ENCODE results near the gene MRFAP1.
A peak's percentile ranks its signal among the peaks of the same experiment; 100 is the strongest.

MRFAP1 gene

DNA sequence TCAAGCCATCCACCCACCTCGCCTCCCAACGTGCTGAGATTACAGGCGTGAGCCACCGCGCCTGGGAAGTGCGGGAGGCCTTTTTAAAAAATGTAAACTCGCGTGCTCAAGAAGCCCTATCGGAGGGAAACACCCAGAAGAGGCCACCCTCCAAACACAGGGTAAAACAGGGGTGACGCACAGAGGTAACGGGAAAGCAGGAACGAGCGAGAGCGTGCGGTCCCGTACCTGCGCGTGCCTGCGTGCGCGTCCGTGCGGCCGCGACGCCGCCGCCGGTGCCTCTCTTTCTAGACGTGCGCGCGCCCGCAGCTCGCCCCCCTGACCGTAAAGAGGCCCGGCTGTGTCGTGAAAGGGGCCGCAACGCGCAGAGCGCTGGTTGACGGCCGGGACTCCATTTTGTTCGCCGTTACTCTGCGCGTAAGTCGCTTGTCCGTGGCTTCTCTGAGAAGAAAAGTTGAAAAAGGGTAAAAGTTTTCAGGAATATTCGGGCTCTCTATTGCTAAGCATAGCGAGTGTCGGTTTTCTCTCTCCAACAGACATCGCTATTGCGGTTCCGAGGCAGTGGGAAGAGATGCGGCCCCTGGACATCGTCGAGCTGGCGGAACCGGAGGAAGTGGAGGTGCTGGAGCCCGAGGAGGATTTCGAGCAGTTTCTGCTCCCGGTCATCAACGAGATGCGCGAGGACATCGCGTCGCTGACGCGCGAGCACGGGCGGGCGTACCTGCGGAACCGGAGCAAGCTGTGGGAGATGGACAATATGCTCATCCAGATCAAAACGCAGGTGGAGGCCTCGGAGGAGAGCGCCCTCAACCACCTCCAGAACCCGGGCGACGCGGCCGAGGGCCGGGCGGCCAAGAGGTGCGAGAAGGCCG lies at the start of gene MRFAP1:
TSS of gene MRFAP1 (plus strand) at position 394 of the 872 bp plus-strand sequence. CDS start at position 572, 178 bp downstream.
- DNase-seq, result peak; percentile 62

DNA sequence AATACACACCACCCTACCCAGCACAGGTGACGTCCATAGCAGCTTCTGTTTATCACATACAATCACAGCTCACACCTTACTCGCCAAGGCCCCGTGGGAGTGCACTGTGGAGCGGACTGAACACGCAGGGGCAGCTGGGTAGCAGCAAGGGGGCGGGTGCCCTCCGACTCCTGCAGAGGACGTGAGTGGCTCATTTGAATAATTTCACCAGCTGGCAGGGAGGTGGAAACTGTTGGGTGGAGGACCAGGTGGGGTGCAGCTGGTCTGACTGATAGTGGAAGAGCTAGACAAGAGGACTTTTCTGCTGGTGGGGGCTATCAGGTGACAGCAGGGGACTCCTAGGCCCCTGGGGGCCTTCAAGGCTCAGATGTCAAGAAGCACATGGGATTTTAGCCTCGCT lies 49.2 kb upstream of the MRFAP1 start:
- DNase-seq, result peak; percentile 92

DNA sequence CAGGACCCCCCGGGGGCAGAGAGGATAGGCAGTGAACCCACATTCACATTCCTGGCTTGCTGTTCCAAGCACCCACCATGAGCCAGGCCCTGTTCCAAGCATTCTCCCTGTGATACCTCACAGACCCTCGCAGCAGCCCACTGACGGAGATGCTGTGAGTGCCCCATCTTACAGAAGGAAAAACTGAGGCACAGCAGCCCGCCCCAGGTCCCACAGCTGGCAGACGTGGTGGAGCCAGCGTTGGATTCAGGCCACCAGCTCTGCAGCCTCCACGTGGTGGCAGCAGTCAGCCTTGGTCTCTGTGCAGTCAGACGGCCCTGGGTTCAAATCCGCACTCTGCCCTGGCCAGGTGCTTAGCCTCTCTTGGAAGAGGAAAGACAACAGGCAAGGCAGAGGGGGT lies 48.7 kb upstream of the MRFAP1 start:
- DNase-seq, result no peak

DNA sequence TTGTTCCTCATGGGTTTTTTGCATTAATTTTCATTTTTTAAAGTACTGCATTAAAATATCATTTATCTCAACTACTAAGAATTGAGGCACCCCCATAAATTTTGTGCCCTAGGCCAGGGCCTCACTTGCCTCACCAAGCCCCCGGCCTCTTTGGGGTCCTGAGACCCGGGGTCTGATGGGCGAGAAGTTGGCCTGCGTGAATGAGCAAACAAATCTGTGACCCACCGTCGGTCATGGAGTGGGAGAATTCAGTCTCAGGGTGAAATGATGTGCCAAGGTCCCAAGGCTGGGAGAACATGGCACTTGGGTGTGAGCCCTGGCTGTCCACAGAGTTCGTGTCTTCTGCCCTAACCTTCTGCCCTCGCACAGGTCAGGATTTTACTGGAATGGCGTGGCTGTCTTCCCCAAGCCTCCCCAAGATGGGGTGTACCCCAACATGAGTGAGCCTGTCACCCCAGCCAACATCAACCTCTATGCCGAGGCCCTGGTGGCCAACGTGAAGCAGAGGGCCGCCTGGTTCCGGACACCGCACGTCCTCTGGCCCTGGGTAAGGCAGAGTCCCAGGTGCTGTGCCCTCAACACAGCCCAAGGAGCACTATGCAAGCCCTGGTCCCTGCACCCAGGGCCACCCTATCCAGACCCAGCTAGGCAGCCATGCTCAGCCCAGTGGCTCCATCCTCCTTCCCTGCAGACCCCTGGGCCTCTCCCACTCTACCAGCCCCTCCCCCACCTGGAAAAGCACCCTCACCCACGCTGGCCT lies 47.5 kb upstream of the MRFAP1 start:
- no peak for DNase-seq

DNA sequence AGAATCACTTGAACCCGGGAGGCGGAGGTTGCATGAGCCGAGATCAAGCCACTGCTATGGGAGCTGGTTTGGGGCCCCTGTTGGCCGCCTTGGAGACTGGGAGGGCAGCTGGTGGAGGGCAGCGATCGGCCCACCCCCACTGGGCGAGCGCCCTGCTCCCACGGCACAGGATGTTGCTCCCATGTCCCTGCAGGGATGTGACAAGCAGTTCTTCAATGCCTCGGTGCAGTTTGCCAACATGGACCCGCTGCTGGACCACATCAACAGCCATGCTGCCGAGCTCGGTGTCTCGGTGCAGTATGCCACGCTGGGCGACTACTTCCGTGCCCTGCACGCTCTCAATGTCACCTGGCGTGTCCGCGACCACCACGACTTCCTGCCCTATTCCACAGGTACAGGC lies 46.1 kb upstream of the MRFAP1 start:
- no peak for DNase-seq

DNA sequence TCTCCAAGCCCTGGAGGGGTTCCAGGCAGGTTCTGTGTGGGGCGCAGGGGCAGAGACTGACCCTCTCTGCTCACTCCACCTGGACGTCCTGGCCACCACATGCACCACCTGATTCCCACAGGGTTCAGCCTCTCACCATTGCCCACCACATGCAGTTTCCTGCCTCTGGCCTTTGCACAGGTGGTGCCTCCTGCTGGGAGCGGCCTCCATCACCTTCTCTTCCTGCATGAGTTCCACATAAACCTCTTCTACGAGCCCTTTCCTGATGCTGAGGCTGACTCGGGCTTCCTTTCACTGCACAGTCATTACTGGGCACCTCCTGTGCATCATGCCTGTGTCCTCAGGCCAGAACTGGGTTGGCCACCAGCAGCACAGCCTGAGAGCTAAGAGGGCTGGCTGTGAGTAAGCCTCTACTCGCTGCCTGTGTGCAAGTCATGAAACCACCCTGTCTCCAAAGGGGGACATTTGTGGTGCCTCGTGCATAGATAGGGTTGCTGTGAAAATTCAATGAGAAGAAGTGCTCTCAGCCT lies 45.6 kb upstream of the MRFAP1 start:
- DNase-seq, result no peak

DNA sequence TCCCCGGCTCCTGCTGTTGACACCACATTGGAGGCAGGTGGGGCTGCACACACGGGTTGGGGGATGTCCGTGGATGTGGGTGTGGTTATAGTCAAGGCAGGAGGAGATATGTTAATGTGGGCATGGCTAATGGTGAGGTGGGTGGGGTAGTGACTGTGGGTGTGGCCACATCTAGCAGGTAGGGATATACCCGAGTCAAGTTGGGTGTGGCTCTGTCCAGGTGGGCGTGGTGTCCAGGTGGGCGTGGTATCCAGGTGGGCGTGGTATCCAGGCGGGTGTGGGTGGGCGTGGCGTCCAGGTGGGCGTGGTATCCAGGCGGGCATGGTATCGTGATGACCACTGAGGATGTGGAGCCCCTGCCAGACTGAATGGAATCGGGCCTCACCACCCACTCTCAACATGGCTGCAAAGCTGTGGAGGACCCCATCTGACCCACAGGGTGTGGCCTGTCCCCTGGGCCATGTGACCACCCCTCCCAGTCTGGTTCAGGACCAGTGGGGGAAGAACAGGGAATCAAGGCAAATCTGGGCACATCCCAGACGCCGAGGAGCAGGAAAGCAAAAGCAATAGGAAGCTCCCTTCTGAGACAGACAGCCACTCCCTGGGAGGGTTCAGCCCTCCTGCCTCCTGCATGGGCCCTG lies 44.5 kb upstream of the MRFAP1 start:
- DNase-seq, result no peak

DNA sequence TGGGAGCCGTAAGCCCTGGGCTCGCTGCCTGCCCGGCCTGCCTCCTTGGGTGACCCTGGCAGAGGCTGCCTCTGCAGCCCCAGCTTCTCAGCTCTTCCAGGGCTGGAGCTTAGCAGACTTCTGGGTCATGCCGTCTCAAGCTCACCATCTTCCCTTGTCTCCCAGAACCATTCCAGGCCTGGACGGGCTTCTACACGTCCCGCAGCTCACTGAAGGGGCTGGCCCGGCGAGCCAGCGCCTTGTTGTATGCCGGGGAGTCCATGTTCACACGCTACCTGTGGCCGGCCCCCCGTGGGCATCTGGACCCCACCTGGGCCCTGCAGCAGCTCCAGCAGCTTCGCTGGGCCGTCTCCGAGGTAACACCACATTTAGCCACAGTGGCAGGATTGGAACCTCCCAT lies 43.5 kb upstream of the MRFAP1 start:
- no peak for DNase-seq

DNA sequence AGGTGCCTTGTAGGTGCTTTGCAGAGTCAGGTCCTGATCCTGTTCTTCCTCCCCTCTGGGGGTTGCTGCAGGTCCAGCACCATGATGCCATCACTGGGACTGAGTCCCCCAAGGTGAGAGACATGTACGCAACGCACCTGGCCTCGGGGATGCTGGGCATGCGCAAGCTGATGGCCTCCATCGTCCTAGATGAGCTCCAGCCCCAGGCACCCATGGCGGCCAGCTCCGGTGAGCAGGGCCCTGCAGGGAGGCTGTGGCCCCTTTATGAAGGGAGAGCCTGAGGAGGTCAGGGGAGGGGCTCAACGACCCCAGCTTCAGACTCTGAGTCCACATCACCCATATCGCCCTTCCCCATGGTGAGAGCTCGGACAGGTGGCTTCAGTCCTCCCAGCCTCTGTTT lies 42.4 kb upstream of the MRFAP1 start:
- no peak for DNase-seq

DNA sequence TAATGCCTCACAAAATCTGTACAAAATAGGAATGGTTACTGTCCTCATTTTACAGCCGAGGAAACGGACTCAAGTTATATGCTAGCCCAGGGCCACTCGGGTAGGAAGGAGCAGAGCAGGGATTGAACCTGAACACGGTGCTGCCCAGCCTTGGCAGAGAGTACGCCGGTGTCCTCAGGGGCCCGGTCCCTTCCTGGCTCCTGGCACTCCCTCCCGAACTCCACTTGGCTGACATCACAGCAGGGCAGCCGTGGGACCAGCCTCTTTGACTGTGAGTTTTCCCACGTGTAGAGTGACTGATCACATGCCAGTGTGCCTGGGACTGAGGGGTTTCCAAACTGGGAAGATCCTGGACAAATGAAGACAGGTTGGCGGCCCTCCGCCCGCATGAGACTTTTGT lies 41.8 kb upstream of the MRFAP1 start:
- no peak for DNase-seq

DNA sequence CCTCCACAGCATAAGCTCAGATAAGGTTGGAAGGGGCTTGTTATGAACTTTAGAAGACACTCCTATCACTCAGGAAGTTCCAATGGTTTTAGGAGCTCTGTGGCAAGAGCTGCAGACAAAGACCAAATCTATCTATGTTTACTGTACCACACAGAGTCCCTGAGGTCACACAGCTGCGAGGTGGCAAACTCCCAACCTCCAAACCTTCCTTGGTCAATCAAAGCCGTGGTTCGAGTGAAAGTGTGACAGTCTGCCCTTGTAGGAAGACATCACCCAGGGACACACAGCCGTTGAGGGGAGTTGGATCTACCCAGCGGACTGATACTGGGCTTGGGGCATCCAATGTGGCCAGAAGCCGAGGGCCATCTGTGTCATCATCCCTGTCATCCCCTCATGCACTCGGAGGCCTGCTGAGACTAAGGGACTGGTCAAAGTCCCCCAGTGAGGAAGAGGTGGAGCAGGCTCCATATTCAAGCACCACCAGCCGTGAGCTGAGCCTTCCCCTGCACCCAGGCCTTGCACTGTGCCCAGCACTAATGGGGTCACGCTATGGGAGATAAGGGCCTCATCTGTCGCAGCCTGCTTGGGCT lies 38.7 kb upstream of the MRFAP1 start:
- no peak for DNase-seq

DNA sequence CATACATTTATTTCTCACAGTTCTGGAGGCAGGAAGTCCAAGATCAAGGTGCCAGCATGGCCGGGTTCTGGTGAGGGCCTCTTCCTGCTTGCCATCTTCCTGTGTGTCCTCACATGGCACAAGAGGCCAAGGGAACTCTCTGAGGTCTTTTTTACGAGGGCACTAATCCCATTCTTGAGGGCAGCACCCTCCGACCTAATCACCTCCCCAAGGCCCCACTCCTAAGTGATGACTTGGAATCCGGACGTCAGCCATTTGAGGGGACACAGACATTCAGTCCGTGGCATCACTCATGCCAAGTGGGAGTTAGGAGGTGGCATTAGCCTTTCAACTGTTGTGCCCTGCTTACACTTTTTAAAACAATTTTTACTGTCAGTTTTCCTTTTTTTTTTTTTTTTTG lies 38.2 kb upstream of the MRFAP1 start:
- no peak for DNase-seq

DNA sequence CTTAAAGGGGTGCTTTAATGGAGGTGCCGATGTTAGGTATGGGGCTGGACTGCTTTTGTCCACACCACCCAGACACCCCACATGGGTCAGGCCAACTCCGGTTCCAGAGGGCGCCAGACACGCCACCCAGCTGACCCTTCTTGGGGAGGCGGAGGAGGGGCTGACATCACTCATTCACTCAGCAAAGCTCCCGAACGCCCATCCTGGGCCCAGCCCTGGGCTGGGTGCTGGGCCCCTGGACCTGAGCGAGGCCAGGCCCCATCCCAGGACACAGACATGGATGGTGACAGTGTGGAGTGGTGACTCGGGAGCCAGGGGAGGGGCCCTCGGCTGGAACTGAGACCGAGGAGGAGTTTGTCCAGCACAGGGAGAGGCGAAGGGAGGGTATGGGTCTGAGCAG lies 37.4 kb upstream of the MRFAP1 start:
- no peak for DNase-seq

DNA sequence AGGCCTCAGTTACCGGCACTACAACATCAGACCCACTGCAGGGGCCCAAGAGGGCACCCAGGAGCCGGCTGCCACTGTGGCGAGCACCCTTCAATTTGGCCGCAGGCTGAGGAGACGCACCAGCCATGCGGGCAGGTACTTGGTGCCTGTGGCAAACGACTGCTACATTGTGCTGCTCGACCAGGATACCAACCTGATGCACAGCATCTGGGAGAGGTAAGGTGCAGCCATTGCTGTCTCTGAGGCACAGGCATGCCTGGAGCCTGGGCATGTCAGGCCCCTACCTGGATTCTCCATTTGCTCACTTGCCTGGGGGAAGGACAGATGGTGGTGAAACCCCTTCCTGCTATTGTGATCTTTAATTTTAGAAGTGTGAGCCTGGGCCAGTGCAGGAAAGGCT lies 35.4 kb upstream of the MRFAP1 start:
- DNase-seq, result no peak

DNA sequence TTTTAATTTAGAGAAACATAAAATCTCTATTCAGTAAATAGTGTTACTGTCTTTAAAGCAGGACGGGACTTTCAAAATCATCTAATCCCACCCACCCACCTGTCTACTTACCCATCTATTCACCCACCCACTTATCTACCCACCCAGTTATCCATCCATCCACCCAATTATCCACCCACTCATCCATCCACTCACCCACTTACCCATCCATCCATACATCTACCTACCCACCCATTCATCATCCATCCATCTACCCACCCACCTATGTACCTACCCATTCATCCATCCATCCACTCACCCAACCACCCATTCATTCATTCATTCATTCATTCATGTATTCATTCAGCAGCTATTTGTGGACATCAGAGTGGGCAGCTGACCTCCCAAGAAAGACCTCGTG lies 34.9 kb upstream of the MRFAP1 start:
- no peak for DNase-seq

DNA sequence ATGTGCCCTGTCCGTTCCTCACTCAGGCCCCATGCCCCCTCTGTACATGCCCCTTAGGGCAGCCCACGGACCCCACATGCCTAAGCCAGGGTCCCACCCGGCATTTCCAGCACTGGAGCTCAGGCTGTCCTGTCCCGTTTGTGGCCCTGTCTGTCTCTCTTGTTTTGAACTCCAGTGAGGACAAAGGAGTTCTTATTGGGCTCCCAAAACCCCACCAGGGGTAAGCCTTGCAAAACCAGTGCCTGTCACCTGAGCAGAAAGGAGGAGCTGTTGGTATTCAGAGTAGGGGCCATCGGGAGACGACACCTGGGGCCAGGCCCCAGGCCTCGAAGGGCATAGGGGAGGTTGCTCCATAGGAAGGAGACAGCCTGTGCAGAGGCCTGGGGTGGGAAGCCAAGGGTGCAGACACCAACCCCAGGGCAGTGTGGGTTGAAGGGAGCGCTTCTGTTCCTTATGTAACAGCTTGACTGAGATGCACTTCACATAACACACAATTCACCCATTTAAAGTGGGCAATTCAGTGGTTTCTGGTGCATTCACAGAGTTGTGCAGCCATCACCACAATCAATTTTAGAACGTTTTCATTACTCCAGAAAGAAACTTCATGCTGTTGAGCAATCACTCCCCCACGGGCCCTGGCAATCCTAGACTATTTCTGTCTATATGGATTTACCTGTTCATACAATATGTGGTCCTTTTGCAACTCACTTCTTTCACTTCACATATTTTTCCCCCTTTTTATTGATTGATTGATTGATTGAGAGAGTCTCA lies 33.8 kb upstream of the MRFAP1 start:
- DNase-seq, result no peak

DNA sequence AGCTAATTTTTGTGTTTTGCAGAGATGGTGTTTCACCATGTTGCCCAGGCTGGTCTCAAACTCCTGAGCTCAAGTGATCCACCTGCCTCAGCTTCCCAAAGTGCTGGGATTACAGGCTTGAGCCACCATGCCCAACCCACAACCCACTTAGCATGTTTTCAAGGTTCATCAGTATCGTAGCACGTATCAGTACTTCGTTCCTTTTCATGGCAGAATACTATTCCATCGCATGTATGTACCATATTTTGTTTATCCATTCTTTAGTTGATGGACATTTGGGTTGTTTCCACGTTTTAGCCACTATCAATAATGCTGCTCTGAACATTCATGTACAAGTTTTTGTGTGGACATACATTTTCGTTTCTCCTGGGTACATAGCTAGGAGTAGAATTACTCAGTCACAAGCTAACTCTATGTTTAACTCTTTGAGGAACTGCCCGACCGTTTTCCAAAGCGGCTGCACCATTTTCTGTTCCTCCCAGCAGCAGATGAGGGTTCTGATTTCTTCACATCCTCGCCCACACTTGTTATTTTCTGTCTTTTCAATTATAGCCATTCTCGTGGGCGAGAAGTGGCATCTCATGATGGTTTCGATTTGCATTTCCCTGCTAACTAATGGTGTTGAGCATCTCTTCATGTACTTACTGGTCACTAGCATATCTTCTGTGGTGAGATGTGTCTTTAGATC lies 33.0 kb upstream of the MRFAP1 start:
- DNase-seq, result no peak

DNA sequence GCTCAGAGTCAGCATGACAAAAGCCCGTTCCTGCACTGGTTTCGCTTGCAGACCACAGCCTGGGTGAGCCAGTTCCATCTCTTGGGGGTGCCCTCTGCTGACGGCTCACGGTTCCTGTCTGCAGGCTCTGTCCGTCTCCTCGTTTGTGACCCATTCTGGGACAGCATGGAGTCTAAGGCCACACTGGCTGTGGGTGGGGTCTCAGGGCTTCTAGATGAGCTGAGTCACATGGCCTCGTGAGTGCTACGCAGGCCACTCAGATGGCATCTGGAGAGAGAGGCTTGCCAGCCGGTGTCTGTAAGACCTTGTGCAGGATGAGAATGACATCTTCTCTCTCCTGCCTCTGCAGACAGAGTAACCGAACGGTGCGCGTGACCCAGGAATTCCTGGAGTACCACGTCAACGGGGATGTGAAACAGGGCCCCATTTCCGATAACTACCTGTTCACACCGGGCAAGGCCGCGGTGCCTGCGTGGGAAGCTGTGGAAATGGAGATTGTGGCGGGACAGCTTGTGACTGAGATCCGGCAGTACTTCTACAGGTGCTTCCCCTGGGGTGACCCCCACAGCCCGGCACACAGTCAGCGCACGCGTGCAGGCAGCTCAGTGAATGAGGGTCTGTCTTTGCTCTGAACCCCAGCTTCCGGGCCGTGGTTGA lies 31.6 kb upstream of the MRFAP1 start:
- peak; percentile 62 for DNase-seq

DNA sequence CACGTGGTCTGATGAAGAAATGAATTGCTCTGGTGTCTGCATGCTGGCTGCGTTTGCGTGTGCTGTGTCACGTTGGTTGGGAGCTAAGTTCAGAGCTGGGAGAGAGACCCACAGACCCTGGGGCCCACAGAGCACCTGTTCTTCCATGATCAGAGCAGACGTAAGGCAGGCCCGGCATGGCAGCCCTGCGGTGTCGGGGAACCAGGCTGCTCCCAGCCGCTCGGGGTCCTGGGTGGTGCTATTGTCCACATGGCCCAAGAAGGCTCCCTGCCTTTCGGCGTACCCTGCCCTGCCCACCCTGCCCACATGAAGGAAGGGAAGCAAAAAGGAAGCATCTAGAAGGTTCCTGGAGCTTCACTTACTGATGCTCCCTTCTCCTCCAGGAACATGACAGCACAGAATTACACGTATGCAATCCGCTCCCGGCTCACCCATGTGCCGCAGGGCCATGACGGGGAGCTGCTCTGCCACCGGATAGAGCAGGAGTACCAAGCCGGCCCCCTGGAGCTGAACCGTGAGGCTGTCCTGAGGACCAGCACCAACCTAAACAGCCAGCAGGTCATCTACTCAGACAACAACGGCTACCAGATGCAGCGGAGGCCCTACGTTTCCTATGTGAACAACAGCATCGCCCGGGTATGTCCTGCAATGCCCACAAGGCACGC lies 30.9 kb upstream of the MRFAP1 start:
- no peak for DNase-seq

DNA sequence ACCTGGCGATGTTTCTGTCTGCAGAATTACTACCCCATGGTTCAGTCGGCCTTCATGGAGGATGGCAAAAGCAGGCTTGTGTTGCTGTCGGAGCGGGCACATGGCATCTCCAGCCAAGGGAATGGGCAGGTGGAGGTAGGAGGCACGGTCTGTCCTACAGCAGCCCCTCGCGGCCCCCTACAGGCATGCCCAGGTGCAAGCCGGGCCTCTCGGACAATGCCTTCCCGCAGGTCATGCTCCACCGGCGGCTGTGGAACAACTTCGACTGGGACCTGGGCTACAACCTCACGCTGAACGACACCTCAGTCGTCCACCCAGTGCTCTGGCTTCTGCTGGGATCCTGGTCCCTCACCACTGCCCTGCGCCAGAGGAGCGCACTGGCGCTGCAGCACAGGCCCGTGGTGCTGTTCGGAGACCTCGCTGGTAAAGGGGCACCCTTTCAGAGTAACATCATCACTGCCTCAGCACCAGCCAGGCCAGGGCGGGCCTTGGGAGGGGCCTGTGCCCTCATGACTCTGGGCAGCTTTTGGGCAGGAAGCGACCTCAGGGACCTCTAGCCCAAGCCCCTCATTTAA lies 29.5 kb upstream of the MRFAP1 start:
- no peak for DNase-seq
